GM19452 (cell line): ENCODE results near the gene IRAK2.

Experiments
- ATAC-seq: cut with Tn5 transposase; IDR thresholded peaks from one replicate; pipeline ENCODE4 v1.9.1; 2021; ENCODE audit not compliant: unreplicated experiment

The IRAK2 gene

GRCh38 chr3:10279384-10280176 is 114.9 kb downstream of the IRAK2 start:
- no peak for ATAC-seq

DNA sequence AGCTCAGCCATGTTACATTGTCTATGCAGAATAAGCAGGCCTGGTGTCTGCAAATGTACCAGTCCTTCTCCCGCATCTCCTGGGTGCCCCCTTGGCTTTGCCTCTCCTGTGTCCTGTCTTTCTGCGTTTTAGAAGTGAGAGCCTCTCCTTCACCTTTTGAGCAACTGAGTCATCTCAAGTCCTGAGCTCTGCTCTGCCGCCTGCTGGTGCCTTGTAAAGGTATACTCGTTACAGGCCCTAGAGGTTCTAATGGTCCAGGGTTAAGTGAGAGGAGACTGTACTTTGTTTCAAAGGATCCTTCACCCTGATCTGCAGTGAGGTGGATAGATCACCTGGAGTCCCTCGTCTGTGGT is 115.4 kb downstream of the IRAK2 start:
- ATAC-seq: no peak

DNA sequence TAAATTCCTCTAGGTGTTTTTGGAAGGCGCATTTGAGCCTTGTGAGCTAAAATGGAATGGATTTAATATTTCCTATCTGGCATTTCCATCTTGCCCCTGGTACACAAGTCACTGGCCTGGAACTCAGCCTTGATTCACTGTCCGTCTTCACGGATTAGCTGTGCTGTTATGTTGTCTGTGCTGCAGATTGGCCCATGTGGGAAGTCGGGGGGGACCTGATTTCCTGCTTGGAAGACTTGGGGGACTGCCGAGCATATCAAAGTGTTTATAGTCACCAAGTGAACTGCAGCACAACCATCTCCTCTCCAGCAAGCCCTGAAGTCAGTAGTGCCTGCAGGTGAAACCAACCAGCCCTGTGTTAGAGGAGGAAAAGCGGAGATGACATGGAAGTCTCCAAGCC is 115.9 kb downstream of the IRAK2 start:
- ATAC-seq: no peak

- ATAC-seq: no peak
Observed at GRCh38 chr3:10281951-10282350, 117.2 kb downstream of the IRAK2 start.

- ATAC-seq: no peak
Observed at GRCh38 chr3:10283638-10284037, 118.9 kb downstream of the IRAK2 start.

DNA sequence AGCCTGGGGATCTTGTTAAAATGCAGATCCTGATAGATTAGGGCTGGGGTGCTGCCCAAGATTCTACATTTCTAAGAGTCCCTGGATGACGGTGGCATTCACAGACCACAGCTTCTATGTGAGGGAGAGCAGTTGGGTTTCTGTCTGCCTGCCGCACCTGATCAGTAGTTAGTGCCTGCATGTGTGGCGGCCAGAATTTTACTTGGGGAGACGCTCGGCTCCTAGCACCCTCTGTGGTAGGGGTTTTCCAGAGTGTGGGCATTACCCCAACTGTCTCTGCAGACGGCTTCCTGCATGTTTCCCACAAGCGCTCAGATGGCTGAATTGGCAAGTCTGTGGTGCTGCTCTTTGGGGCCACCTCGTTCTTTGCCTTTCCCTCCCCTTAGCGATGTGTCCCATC is 119.8 kb downstream of the IRAK2 start:
- no peak for ATAC-seq

DNA sequence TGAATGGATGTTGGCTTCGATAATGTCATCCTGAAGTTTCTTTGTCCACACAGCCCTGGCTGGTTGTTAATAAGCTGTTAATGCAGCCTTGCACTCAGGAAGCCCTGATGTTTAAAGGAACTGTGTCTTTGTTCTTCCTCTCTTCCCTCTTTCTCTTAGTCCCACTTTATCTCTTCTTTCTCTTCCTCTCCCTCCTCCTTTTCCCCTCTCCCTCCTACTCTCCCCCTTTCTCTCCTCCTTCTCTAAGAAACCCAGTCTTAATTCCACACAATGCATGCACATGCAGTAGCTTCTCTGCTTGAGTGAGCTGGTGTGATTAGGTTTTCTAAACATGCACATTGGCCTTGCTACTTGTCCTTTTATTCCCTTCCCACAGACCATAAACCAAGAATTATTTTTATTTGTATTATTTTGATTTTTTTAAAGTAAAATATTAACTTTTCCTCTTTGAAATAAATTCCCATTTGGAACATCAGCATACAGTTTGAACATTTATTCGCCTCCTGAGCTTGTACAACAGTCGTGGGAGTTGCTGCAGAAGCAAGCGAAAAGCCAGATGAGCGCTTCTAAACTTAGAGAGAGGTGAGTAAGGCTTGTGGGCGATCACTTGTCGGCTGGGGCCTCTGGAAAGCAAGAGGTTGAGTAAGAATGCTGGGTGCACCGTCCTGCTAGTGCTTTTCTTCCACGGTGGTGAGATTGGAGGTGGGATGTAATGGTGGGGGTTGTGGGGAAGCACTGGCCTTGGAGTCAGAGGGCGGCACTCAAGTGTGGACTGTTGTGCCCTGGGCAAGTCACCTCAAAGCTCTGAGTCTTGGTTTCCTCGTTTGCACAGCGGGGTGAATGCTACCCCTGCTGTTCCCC is 120.8 kb downstream of the IRAK2 start:
- no peak for ATAC-seq

DNA sequence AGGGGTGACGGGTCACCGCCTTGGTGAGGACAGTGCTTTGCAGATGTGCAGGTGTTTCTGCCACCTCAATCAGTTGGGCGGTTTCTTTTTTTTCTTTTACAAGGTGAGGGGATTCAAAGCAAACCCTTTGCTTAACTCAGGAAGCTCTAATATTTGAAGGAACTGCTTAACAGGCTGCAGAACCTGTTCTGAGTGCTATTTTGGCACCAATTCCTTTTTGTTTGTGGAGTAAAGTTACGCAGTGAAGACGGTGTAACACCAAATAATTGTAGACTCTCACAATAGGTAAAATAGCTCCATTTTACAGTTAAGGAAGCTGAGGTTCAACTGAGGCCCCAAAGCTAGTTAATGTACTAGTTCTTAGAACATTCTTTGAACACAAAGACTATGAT is 121.4 kb downstream of the IRAK2 start:
- ATAC-seq: no peak

GRCh38 chr3:10286596-10287295 is 122.0 kb downstream of the IRAK2 start:
- ATAC-seq: no peak

DNA sequence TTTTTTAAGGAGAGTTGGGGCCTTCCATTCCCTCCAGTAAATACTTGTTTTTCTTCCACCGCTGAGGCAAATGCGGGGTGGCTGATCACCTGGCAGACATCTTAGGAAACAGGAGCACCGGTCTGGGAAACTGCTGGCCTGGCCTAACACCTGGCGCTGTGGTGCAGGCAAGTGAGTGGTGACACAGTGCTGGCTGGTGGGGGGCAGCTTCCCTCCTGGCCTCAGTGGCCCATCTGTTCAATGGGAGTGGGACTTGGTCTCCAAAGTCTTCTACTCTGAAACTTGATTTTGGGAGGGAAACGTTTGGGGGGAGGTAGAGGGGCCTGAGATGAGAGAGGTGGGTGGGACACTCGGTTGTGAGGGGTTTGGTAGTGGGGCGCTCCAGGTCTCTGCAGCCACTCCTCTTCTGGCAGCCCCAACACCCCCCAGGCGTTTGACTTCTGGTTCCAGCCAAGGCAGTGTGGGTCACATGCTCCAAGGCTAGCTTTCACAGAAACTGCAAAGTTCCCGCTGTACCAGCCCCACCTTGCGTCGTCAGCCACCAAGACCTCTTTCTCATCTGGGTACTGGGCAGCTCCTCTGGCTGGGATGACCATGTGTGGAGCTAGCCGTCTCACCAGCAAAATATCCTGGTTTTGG is 123.3 kb downstream of the IRAK2 start:
- no peak for ATAC-seq

DNA sequence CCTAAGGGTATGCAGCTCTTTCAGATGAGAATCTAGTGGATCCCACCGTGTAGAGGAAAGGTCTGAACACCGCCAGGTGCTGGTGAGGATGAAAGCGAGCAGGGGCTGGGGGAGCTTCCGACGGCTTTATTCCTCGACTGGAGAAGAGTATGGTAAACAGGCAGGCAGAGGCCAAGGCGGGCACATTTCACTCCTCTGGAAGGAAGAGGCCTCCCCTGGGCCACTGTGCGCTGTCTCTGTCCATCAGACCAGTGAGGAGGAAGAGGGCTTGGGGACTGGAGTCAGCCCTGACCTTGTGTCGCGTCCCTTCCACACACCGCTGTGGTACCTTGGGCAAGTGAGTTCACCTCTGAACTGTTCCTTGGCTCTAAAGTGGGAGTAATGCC is 123.8 kb downstream of the IRAK2 start:
- no peak for ATAC-seq

DNA sequence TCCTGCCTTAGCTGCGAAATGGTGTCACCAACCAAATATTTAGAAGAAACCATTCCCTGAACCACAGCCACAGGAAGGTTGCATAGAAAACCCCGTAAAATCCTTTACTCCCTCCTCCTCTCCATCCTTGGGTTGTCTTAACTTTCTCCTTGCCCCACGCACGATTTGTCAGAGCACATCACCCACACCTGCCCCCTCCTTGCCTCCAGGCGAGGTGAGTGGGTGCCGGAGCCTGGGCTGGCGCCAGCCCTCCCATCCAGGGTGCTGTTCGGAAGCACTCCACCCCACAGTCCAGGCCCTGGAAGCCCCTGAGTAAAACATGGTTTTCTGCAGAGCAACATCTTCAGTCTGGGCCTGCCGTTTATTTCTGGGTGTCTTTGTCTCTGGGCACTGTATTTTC is 124.4 kb downstream of the IRAK2 start:
- no peak for ATAC-seq

DNA sequence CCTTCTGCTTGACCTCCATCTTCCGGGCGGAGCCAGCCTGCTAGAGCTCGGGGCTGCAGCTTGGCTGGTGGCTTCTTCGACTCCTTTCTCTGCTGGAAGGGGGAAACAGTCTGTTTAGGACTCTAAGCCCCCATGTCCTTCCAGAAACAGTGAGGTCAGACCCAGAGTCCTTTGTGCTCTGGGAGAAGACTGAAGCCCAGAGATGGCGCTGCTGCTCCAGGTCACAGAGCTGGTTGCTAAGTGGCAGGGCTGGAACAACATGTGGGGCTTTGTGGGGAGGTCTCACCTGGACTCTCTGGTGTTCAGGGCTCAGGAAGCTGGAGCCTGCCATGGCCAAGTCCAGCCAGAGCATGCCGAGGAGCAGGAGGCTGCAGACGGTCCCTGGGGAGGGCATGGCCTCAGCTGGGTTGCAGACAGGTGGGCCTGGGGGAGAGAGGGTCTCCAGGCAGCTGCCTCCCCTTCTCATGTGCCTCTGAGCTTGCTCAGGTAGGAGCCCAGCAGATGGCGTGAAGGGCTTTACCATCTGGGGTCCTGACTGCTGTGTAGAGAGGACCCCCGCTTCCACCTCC is 125.2 kb downstream of the IRAK2 start:
- no peak for ATAC-seq

- ATAC-seq: no peak
Observed at GRCh38 chr3:10290481-10291176, 125.9 kb downstream of the IRAK2 start.

GRCh38 chr3:10291641-10292040 is 126.9 kb downstream of the IRAK2 start:
- ATAC-seq: no peak

DNA sequence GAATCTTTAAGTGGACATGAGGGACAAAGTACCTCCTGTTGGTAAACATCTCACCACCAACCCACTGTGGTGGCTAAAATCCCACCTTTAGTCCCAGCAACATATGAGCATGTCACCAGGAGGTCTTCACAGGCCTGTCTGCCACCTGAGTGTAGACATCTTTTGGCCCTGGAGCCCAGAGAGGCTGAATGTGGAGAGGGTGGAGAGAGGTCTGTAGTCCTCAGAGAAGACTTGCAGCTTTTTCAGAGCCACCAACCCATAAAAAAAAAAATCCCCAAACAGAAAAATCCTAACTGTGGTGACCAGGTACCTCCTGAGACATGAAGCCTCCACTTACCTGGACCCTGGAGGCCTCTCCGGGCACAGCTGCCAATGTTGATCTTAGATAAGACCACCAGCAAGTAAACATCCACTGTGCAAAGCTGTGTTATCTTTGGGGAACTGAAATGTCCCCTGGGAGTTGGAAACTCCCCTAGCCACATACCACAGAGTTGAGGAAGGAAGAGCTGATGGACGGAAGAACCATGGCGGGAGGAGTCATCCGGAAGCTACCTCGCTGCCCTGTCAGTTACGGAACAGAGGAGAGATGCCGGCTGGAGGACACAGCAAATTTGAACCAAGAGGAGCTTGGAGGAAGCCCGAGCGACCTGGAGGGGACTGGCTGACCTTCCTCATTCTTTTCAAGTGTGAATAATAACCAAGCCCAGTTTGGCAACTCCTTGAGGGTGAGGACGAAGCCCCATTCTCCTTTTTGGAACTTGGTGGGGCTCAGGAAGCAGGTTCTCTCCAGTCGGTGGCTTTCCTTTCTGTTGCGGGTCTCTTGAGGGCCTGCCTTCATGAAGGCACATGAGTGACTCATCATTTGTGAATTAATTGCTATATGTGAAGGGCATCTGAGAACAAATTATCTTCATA is 128.0 kb downstream of the IRAK2 start, which contains the start of gene GHRL:
GHRL (minus strand) TSS at position 443 of the 915 bp plus-strand sequence. CDS start 2,767 bp downstream, outside the sequence.
- peak; percentile 77 for ATAC-seq
